Epidermal melanocyte (primary cell): ENCODE data around the gene HCFC1.

Source experiments
- DNase-seq: peaks from one replicate; pipeline ENCODE4 v3.0.0; 2011; ENCODE audit warnings: low spot score; ENCODE audit not compliant: insufficient read length

HCFC1 gene

DNA sequence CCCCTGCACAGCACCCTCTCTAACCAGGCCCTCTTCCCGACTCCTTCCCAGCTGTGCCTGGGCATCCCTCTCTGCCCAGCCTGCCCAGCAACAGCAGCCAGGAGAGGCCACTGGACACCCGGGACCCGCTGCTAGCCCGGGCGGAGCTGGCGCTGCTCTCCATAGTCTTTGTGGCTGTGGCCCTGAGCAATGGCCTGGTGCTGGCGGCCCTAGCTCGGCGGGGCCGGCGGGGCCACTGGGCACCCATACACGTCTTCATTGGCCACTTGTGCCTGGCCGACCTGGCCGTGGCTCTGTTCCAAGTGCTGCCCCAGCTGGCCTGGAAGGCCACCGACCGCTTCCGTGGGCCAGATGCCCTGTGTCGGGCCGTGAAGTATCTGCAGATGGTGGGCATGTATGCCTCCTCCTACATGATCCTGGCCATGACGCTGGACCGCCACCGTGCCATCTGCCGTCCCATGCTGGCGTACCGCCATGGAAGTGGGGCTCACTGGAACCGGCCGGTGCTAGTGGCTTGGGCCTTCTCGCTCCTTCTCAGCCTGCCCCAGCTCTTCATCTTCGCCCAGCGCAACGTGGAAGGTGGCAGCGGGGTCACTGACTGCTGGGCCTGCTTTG, 66.0 kb downstream of the HCFC1 start:
- no peak for DNase-seq

DNA sequence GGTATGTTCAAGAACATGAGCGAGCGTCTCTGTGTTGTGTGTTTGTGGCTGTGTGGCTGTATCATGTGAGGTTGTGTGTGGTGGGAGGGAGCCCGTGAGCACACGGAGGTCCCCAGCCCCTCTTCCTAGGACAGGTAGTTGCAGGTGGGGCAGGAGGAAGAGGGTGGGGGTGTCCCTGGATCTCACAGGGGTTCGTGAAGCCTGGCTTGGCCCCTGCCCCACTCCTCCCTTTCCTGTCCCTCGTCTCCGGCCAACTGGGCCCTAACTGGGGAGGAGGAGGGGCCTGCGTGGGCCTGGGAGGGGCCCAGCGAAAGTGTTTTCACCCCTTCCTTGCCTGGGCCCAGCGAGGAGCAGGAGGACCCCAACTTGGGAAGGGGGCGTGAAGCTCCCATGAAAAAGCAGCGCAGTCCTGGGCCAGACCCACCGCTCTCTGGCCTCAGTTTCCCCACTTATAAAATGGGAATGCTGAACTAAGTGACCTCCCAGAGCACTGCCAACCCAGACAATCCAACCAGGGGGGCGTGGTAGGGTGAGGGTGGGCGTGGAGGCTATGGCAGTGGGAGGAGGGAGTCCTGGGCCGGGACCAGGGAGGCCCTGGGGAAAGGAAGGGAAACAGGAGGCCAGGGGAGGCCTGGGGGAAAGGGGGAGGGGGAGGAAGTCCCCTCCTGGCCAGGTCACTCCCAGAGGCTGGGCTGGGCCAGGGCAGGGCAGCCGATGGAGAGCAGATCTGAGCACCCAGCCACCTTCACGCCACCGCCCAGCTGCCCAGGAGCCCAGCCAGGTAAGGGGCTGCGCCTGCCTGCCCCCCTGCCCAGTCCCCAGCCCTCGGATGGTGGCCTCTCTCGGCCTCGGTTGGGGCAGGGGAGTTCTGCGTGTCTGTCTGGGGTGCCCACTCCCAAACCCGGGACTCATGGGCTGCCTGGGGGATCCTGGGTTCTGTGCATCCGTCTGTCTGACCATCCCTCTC, 67.3 kb downstream of the HCFC1 start, which contains the start of gene AVPR2:
AVPR2 (plus strand) TSS at position 683 of the 967 bp plus-strand sequence. CDS start 473 bp downstream, outside the sequence.
- no peak for DNase-seq

DNA sequence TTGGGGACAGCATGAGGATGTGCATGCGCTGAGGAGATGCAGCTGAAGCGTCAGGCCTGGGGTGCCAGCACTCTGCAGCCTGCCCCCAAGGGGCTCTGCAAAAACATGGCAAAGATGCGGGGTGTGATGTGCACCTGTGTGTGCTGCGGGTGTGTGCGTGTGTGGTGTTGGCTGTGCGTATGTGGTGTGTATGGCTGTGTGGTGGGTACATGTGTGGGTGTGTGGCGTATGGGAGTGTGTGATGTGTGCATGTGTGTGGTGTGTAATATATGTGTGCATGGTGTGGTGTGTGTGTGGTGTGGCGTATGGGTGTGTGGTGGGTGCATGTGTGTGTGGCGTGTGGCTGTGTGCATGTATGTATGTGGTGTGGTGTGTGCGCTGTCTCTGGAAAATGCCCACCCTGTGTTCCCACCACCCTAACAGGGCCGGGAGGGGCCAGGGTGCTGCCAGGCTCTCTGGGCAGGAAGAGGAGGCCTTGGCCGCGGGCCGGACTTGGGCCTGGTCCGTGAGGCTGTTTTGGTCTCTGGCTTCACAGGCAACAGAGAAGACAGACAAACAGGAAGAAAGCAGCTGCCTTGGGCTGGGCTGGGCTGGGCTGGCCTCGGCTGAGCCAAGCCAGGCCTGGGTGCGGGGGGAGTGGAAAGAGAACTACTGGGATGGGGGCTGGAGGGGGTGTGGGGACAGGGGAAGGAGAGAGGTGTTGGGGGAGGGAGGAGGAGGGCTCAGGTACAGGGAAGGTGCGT, 68.2 kb downstream of the HCFC1 start:
- no peak for DNase-seq

DNA sequence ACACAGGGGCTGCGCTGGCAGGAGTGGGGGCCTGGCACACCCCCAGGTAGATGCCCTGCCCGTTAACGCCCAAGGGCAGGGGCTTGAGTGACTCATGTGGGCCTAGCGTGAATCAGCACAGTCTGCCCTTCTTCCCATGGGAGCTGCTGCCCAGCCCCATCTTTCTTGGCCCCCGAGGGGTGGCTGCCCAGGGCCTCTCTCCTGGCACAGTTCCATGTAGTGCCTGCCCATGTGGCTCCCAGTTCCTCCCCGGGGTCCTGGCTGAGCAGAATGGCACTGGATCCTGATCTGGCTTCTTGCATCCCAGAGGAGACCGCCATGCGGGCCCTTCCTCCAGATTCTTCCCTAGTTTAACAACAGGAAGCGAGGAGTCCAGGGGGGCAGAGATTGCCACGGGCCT, 69.2 kb downstream of the HCFC1 start:
- no peak for DNase-seq

DNA sequence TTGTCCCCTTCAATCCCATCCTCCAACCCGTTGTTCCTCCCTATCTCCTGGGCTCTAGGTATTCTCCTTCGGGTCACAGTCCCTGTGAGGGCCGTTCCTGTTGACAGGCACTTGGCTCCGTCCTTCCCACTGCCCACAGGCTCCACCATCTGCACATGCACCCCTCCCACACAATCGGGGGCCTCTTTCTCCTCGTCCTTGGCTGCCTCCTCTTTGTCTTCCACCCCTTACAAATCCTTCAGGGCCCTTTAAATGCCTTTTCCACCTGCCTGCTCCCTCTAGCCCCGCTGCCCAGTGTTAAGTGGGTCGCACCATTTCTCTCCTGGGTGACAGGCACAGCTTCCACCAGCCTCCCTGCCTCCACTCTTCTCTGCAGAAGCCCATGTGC, 69.9 kb downstream of the HCFC1 start:
- DNase-seq: no peak

DNA sequence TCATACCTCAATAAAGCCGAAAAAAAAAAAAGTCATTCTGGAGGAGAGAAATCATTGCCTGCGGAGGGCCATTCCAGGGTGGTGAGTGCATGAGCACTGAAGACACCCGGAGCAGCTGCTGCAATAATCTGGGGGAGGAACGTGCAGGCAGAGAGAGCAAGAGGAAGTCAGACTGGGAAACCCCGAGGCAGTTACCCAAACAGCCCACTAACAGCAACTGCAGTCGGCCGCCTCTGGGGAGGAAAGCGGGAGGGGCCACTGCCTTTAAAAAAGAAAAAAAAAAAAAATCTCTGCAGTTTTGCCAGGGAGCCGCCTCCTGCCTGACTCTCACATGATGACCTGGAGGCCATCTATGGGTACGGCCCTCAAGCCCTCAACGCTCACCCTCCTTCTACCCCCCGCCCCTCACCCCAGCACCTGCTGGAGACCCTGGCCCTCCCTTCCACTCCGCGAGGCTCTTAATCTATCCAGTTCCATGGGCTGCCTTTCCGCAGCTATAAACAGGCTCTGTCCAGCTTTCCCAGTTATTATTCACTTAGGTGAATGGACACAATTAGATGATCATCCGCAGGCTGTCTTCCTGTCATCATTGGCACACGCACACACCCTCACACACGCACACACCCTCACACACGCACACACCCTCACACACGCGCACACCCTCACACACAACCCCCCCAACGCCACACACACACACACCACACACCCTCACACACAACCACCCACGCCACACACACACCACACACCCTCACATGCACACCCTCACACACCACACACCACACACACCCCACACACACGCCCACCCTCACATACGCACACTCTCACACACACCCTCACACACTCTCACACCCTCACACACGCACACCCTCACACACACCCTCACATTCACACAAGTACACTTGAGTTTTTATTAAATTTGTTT, 70.5 kb downstream of the HCFC1 start:
- peak; percentile 91 for DNase-seq

DNA sequence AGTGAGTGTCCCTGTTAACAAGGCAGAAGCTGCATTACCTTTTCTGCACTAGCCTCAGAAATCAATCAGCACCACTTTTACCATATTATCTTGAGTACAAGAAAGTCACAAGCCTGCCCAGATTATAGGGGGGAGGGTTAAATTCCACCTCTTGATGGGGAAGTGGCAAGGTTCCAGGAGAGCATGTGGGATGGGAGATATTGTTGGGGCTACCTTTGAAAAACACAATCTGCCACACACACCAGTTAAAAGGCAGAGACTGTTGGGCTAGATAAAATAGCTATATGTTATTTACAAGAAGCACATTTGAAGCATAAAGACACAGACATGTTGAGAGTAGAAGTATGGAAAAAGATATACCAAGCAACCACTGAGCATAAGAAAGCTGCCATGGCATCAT, 73.7 kb downstream of the HCFC1 start:
- DNase-seq: no peak
